ENCODE results near the gene CLMN. TPM values are rescaled to one million over a fixed set of nuclear protein-coding genes. Genes with fewer than 3 reads are reported as not detected.

Gene CLMN
- polyA plus RNA-seq, 1 donor from 2014 or later, result 0.57 TPM

- no peak overlapping the region for H3K9ac ChIP-seq (ENCODE audit: low read length)
- no peaks in the 10 kb centered on the region for H3K79me2 ChIP-seq (replicated peaks; ENCODE audit: insufficient read depth, low read length)
- no peaks in the 10 kb centered on the region for H3K36me3 ChIP-seq (ENCODE audit: insufficient read depth, low read length)
- H3K4me2 ChIP-seq (ENCODE audit: low read length), result no peak overlapping the region
- H3K27me3 ChIP-seq (ENCODE audit: insufficient read depth, low read depth, low read length), result peaks cover 3% of the 10 kb centered on the region
- no peak overlapping the region for H3K27ac ChIP-seq (ENCODE audit: low read length)
- no peak for TF ChIP-seq MXI1 (conservative IDR thresholded peaks at IDR 0.05; ENCODE audit: poor library complexity, severe bottlenecking)
- no peak for TF ChIP-seq CTCF (IDR thresholded peaks at IDR 0.05; ENCODE audit: poor library complexity, severe bottlenecking)
- TF ChIP-seq TAF1 (IDR thresholded peaks at IDR 0.05; ENCODE audit: low read depth), result no peak
- TF ChIP-seq EZH2 (IDR thresholded peaks at IDR 0.05; ENCODE audit: borderline replicate concordance, insufficient read depth, low read length, poor library complexity, severe bottlenecking), result no peak
- no peak for TF ChIP-seq POLR2AphosphoS5 (IDR thresholded peaks at IDR 0.05)
- TF ChIP-seq REST (IDR thresholded peaks at IDR 0.05; ENCODE audit: borderline replicate concordance), result no peak
- TF ChIP-seq EP300 (conservative IDR thresholded peaks at IDR 0.05; ENCODE audit: poor library complexity, severe bottlenecking), result no peak
- TF ChIP-seq RAD21 (conservative IDR thresholded peaks at IDR 0.05), result no peak
- TF ChIP-seq SMC3 (conservative IDR thresholded peaks at IDR 0.05; ENCODE audit: poor library complexity), result no peak
- H3K4me3 ChIP-seq (ENCODE audit: low read length), result no peak overlapping the region
- peaks cover 4% of the 10 kb centered on the region for H3K9me3 ChIP-seq (ENCODE audit: low read length)
- H3F3A ChIP-seq (ENCODE audit: insufficient read depth, low read length, poor library complexity, severe bottlenecking), result no peaks in the 10 kb centered on the region
- H2AFZ ChIP-seq (ENCODE audit: low read depth, low read length), result no peak overlapping the region
- H3K9me2 ChIP-seq (ENCODE audit: insufficient read depth, low read length), result no peaks in the 10 kb centered on the region
- H4K20me1 ChIP-seq (ENCODE audit: insufficient read depth), result no peaks in the 10 kb centered on the region
Observed at GRCh38 chr14:95323917-95324316, 4.2 kb upstream of the CLMN start.

- Histone ChIP-seq H3F3A (ENCODE audit: insufficient read depth, low read length, poor library complexity, severe bottlenecking) (no peaks in the 10 kb centered on the region), H3K9me3 (ENCODE audit: low read length) (peaks cover 4% of the 10 kb centered on the region), H3K27me3 (ENCODE audit: insufficient read depth, low read depth, low read length) (peaks cover 8% of the 10 kb centered on the region), H3K36me3 (ENCODE audit: insufficient read depth, low read length) (no peaks in the 10 kb centered on the region), H3K27ac (ENCODE audit: low read length) (no peak overlapping the region), H3K79me2 (replicated peaks; ENCODE audit: insufficient read depth, low read length) (no peaks in the 10 kb centered on the region), H3K4me3 (ENCODE audit: low read length) (no peak overlapping the region), H4K20me1 (ENCODE audit: insufficient read depth) (no peaks in the 10 kb centered on the region), H3K9ac (ENCODE audit: low read length) (no peak overlapping the region), H3K4me2 (ENCODE audit: low read length) (no peak overlapping the region), H2AFZ (ENCODE audit: low read depth, low read length) (no peak overlapping the region), H3K9me2 (ENCODE audit: insufficient read depth, low read length) (no peaks in the 10 kb centered on the region)
- TF ChIP-seq CTCF (IDR thresholded peaks at IDR 0.05; ENCODE audit: poor library complexity, severe bottlenecking), result no peak
- TF ChIP-seq SMC3 (conservative IDR thresholded peaks at IDR 0.05; ENCODE audit: poor library complexity), result no peak
- TF ChIP-seq EP300 (conservative IDR thresholded peaks at IDR 0.05; ENCODE audit: poor library complexity, severe bottlenecking), result no peak
- TF ChIP-seq REST (IDR thresholded peaks at IDR 0.05; ENCODE audit: borderline replicate concordance), result no peak
- no peak for TF ChIP-seq MXI1 (conservative IDR thresholded peaks at IDR 0.05; ENCODE audit: poor library complexity, severe bottlenecking)
- no peak for TF ChIP-seq POLR2AphosphoS5 (IDR thresholded peaks at IDR 0.05)
Observed at GRCh38 chr14:95323361-95323760, 3.7 kb upstream of the CLMN start.

Data from neural cell (in vitro differentiated cells).